PFSK-1 (cell line): ENCODE results near the gene NXPE4.

Source experiments
- FOXP2 ChIP-seq: optimal IDR thresholded peaks from 2 replicates; pipeline ENCODE3; 2011; ENCODE audit warnings: borderline replicate concordance, control low read depth, inconsistent platforms; ENCODE audit not compliant: insufficient read depth; ENCODE audit errors: extremely low read length, extremely low read depth
- POLR2AphosphoS5 ChIP-seq: IDR thresholded peaks from 2 replicates; pipeline ENCODE4 v1.6.1; 2012; ENCODE audit warnings: low read depth, mild to moderate bottlenecking, control low read depth, low read length, moderate library complexity
- REST ChIP-seq, 2 experiments: IDR thresholded peaks; 2 replicates each; pipeline versions ENCODE4 v1.6.1 to v1.8.0; 2011 to 2012; ENCODE audit warnings: low read depth in 2 of 2, low read length in 2 of 2, control low read depth in 1 of 2, inconsistent platforms in 1 of 2, mild to moderate bottlenecking in 1 of 2, moderate library complexity in 1 of 2; ENCODE audit not compliant: insufficient read depth in 1 of 2
- SIN3A ChIP-seq: IDR thresholded peaks from 2 replicates; pipeline ENCODE4 v1.6.1; 2012; ENCODE audit warnings: mild to moderate bottlenecking, low read length, moderate library complexity, borderline replicate concordance; ENCODE audit not compliant: insufficient read depth
- TAF1 ChIP-seq: IDR thresholded peaks from 2 replicates; pipeline ENCODE4 v1.6.1; 2012; ENCODE audit warnings: low read length, control low read depth, borderline replicate concordance; ENCODE audit not compliant: insufficient read depth

DNA sequence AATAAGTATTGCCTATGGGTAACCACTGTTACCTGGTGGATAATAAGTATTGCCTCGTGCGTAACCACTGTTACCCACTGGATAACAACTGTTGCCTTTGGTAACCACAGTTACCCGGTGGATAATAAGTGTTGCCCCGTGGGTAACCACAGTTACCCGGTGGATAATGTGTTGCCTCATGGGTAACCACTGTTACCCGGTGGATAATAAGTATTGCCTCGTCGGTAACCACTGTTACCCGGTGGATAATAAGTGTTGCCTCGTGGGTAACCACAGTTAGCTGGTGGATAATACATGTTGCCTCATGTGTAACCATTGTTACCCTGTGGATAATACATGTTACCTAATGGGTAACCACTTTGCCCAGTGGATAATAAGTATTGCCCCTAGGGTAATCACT lies 9.8 kb upstream of the NXPE4 start:
- no peak for TF ChIP-seq SIN3A
- TF ChIP-seq TAF1 = no peak
- no peak for TF ChIP-seq POLR2AphosphoS5
- TF ChIP-seq REST (IDR thresholded peaks at IDR 0.05; ENCODE audit: insufficient read depth in 1 of 2, low read depth in 2 of 2, low read length in 2 of 2) = no peak
- no peak for TF ChIP-seq FOXP2
